Epithelial cell of proximal tubule (primary cell): Measurements from ENCODE around the gene UGP2. TPM values are rescaled to one million over a fixed set of nuclear protein-coding genes. Genes with fewer than 3 reads are reported as not detected.

Source experiments
- DNase-seq: peaks from one replicate; pipeline ENCODE4 v3.0.0-alpha.2; 2011; ENCODE audit warnings: low read depth
- H3K4me3 ChIP-seq: 2 replicates; pipeline ENCODE4 v1.5.1; 2011; ENCODE audit warnings: low read depth, mild to moderate bottlenecking, low read length
- CTCF ChIP-seq: conservative IDR thresholded peaks from 2 replicates; pipeline ENCODE4 v1.5.1; 2012; ENCODE audit warnings: low read depth, mild to moderate bottlenecking, low read length
- total RNA-seq: library from RNA; depleted of rRNA; stranded (reverse); fragments of >200 nt; gene quantifications from 2 replicates; pipeline ENCODE4 v1.2.3, GENCODE V29; 2015

The UGP2 gene
- total RNA-seq, 1 donor from 2014 or later: 107 TPM

- no peak for DNase-seq
- no peak for TF ChIP-seq CTCF
- no peak overlapping the region for H3K4me3 ChIP-seq
These were observed 32.8 kb downstream of the UGP2 start for GRCh38 chr2:63874204-63875130.

GRCh38 chr2:63875131-63875527 lies 33.4 kb downstream of the UGP2 start:
- no peak for DNase-seq
- TF ChIP-seq CTCF: no peak
- no peak overlapping the region for H3K4me3 ChIP-seq

GRCh38 chr2:63875559-63876245 lies 34.0 kb downstream of the UGP2 start:
- H3K4me3 ChIP-seq: no peak overlapping the region
- no peak for TF ChIP-seq CTCF
- DNase-seq: no peak

GRCh38 chr2:63876311-63876710 lies 34.6 kb downstream of the UGP2 start:
- no peak overlapping the region for H3K4me3 ChIP-seq
- TF ChIP-seq CTCF: no peak

GRCh38 chr2:63878486-63878885 lies 36.8 kb downstream of the UGP2 start:
- no peak for TF ChIP-seq CTCF
- no peak for DNase-seq
- H3K4me3 ChIP-seq: no peak overlapping the region

More at GRCh38 chr2:63876311-63876710, 34.6 kb downstream of the UGP2 start:
- no peak for DNase-seq

- TF ChIP-seq CTCF: no peak
- H3K4me3 ChIP-seq: no peak overlapping the region
- no peak for DNase-seq
These were observed 38.3 kb downstream of the UGP2 start for GRCh38 chr2:63879876-63880433.
